Measurements from ENCODE around the gene ENGASE. TPM values are rescaled to one million over a fixed set of nuclear protein-coding genes. Genes with fewer than 3 reads are reported as not detected.
"Not testable (repeated sequence)": the region's sequence is repeated elsewhere in the genome, so short reads cannot be mapped to it uniquely, and the experiment has no call there.

The ENGASE gene
- total RNA-seq, 1 experiment from 2014 or later: 13.9 TPM

DNA sequence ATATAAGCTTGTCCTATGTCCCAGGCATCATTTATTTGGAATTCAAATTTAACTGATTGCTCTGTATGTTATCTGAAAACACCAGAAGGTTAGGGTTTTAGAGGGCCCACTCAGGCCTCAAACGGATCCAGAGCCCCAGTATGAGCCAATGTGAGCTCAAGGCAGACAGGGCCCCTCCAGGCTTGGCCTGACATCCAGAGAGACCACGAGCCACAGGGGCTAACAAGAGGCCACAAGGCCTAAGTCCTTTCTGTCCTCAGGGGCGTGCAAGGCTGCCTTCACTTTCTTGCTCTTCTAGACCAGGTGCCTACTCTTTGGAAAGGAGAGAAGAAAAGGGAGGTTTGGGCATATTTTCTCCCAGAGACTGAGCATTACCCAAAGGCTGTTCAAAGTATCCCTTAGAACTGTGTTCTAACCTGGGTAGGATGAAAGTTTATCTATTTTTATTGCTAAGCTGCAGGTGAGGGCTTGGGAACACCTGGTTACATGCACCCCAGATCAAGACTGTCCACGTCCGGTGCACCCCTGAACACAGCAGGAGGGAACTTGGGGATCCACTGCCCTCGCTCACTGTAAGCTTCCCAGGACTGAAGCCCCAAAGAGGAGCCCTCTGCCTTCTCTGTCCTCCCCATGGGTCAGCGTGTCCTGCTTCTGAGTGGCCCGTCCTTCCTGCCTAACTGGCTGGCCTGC lies 1.5 kb upstream of the ENGASE start:
- no peak for DNase-seq (ENCODE audit: low read depth in 1 of 2, low spot score in 2 of 2)
- no peaks in the 10 kb centered on the region; the same call in 1 of the 2 replicates for H3K9me3 ChIP-seq (replicated peaks)

DNA sequence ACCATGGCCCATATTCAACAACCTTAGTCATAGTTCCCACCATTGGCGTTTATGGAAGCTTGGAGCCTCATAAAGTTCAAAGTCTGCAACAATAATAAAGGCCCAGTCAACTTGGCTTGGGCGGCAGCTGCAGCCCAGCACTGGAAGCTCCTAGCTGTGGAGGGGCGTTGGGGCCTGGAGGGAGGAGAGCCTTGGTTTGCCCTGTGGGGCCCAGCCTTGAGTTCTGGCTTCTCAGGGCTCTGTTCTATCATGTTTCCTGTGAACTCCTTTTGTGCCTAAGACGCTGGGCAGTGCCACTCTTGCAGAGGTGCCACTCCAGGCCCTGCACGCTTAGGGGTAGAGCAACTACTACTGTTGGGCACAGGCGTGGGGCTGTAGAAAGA lies 927 bp upstream of the ENGASE start:
- DNase-seq (ENCODE audit: low read depth in 1 of 2, low spot score in 2 of 2): no peak
- Histone ChIP-seq H3K36me3 (peaks cover 18% of the 10 kb centered on the region), H3K4me1 (replicated peaks) (peaks cover 14% of the 10 kb centered on the region), H3K4me3 (no peak overlapping the region), H3K27ac (no peak overlapping the region), H3K27me3 (replicated peaks) (peaks cover 9% of the 10 kb centered on the region), H3K9me3 (replicated peaks) (no peaks in the 10 kb centered on the region; the same call in 1 of the 2 replicates)

More for the DNA sequence above, 1.5 kb upstream of the ENGASE start:
- Histone ChIP-seq H3K4me1 (replicated peaks) (peaks cover 14% of the 10 kb centered on the region), H3K27me3 (replicated peaks) (peaks cover 9% of the 10 kb centered on the region), H3K36me3 (peaks cover 15% of the 10 kb centered on the region), H3K27ac (no peak overlapping the region), H3K4me3 (no peak overlapping the region)

DNA sequence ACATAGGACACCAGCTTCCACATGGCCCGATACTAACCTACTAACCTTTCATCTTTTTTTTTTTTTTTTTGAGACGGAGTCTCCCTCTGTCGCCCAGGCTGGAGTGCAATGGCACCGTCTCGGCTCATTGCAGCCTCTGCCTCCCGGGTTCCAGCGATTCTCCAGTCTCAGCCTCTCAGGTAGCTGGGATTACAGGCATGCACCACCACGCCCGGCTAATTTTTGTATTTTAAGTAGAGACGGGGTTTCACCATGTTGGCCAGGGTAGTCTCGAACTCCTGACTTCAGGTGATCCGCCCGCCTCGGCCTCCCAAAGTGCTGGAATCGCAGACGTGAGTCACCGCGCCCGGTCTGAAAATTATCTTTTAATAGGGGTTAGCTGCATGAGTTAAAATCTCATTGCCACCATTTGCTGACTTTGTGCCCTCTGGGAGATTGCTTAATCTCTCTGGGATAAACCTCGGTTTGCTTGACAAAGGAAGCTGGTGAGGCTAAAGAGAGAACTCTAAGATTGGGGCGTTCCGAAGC lies 439 bp upstream of the ENGASE start:
- H3K27me3 ChIP-seq (replicated peaks); H3K9me3 ChIP-seq (replicated peaks); DNase-seq (ENCODE audit: low read depth in 1 of 2, low spot score in 2 of 2); H3K27ac ChIP-seq: not testable (repeated sequence)
- H3K4me1 ChIP-seq (replicated peaks): peaks cover 14% of the 10 kb centered on the region
- peaks cover 23% of the 10 kb centered on the region for H3K36me3 ChIP-seq
- H3K4me3 ChIP-seq: peak overlapping the region; percentile 96

DNA sequence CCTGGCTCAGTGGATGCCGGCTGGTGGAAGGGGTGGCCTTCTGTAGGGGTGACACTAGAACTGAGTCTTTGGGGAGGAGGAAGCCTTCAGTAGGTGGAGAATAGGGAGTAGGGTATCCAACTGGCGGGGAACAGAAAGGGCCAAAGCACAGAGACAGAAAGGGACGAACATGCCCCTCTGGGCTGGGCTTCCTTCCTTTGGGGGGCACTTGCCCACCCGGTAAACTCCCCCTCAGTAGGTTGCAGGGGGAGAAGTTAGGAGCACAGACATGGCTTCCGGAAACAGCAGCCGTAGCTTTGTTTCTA lies 774 bp downstream of the ENGASE start:
- H3K9me3 ChIP-seq (replicated peaks): no peaks in the 10 kb centered on the region; the same call in 1 of the 2 replicates
- H3K4me1 ChIP-seq (replicated peaks): peaks cover 14% of the 10 kb centered on the region
- H3K27ac ChIP-seq: no peak overlapping the region
- H3K4me3 ChIP-seq: peak overlapping the region; percentile 96
- H3K36me3 ChIP-seq: peaks cover 35% of the 10 kb centered on the region
- no peak for DNase-seq (ENCODE audit: low read depth in 1 of 2, low spot score in 2 of 2)
- H3K27me3 ChIP-seq (replicated peaks): peaks cover 2% of the 10 kb centered on the region; the same call in 1 of the 2 replicates

DNA sequence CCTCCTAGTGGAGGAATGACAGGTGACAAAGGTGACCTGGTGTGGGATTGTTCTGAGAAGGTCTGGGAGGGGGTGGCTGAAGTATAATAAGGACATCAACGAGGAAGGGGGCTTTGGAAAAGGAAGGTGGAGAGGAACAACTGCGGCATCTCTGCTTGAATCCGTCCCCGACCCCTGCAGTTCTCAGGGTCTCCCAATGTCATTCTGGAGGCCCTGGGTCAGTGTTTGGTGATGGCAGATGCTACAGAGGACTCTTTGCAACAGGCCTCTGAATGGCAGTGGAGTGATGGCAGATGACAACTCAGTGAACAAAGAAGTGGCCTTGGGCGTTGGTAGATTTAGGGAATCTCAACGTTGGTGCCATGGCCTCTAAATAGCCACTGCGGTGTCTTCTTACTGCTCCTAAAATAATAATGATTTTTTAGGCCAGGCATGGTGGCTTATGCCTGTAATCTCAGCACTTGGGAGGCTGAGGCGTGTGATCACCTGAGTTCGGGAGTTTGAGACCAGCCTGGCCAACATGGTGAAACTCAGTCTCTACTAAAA lies 1.3 kb downstream of the ENGASE start:
- H3K27ac ChIP-seq: no peak overlapping the region

DNA sequence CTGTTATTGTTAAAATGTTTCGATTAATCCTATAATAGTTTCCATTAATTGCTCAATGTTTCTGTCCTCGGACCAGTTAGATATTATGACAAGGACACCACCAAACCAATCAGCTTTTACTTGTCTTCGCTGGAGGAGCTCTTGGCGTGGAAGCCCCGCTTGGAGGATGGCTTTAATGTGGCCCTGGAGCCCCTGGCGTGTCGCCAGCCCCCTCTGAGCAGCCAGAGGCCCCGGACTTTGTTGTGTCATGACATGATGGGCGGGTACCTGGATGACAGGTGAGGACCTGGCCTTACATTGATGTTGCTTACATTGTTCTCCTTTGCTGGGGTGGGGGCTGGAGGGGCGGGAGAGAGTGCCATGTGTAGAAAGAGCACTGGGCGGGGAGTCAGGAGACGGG lies 3.0 kb downstream of the ENGASE start:
- no peaks in the 10 kb centered on the region for H3K27me3 ChIP-seq (replicated peaks)
- H3K27ac ChIP-seq: no peak overlapping the region
- DNase-seq (ENCODE audit: low read depth in 1 of 2, low spot score in 2 of 2): no peak
- no peak overlapping the region for H3K4me3 ChIP-seq
- no peaks in the 10 kb centered on the region; the same call in 1 of the 2 replicates for H3K9me3 ChIP-seq (replicated peaks)
- H3K36me3 ChIP-seq: peaks cover 53% of the 10 kb centered on the region
- peaks cover 14% of the 10 kb centered on the region for H3K4me1 ChIP-seq (replicated peaks)

More for the DNA sequence above, 1.3 kb downstream of the ENGASE start:
- H3K27me3 ChIP-seq (replicated peaks): no peaks in the 10 kb centered on the region
- no peaks in the 10 kb centered on the region; the same call in 1 of the 2 replicates for H3K9me3 ChIP-seq (replicated peaks)
- peaks cover 40% of the 10 kb centered on the region for H3K36me3 ChIP-seq
- DNase-seq (ENCODE audit: low read depth in 1 of 2, low spot score in 2 of 2): no peak
- peaks cover 14% of the 10 kb centered on the region for H3K4me1 ChIP-seq (replicated peaks)
- H3K4me3 ChIP-seq: peak overlapping the region; percentile 96

DNA sequence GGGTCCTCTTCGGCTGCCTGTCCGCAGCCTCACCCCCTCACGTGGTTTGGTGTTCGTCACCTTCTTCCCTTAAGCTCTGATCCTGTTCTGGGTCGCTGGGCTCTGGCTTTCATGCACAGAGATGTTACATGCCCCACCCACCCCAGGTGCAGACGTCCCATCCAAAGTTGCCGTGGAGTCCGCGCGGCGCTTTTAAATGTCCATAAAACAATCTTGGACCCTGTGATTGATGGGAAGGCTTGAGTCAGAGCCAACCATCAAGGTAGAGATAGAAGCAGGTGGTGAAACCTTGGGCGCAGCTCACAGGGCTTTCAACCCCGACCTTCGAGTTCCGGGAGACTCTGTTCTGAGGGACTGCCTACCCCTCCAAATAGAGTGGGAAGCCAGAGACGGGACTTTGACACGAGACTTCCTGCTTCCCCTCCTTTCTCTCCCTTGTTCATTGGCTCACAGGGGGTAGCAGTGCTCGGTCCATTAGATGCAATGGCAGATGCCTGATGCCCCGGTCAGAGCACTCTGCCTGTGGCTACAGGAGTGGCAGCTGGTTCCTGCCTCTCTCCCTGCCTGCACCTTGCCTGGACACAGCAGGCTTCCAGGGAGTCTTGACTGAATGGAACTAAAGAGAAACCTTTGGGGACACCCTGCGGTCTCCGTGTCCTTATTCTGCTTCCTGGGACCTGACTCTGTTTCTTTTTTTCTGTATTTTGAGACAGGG lies 4.0 kb downstream of the ENGASE start:
- DNase-seq (ENCODE audit: low read depth in 1 of 2, low spot score in 2 of 2): no peak

DNA sequence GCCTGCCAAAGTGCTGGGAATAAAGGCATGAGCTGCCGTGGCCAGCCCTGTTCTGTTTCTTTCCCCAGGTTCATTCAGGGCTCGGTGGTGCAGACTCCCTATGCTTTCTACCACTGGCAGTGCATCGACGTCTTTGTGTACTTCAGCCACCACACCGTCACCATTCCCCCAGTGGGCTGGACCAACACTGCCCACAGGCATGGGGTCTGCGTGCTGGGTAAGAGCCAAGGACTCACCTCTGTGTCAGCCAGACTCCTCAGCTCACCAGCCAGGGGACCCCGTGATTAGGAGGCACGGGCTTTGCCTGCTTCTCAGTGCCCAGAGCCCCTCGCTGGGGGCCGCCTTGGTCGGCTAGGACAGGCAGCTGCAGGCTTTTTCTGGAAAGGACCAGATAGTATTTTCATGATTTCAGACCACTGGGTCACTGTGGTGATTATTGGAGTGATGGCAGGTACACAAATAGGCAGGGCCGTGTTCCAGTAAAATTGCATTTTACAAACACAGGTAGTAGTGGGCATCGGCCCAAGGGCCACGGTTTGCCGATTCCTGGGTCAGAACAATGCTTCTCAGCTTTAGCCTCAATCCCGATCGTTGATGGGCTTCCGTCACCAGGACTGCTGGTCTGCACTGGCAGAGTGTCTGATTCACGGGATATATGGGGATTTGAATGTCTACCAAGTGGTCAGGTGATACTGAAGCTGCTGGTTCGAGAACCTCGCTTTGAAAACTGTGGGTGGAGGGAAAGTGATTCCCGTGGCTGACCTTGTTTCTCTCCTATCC lies 5.0 kb downstream of the ENGASE start:
- Histone ChIP-seq H3K4me3 (no peak overlapping the region), H3K27me3 (replicated peaks) (no peaks in the 10 kb centered on the region), H3K27ac (no peak overlapping the region), H3K36me3 (peaks cover 71% of the 10 kb centered on the region), H3K9me3 (replicated peaks) (no peaks in the 10 kb centered on the region; the same call in 1 of the 2 replicates), H3K4me1 (replicated peaks) (peaks cover 10% of the 10 kb centered on the region)
- DNase-seq (ENCODE audit: low read depth in 1 of 2, low spot score in 2 of 2): no peak

More for the DNA sequence above, 4.0 kb downstream of the ENGASE start:
- H3K4me3 ChIP-seq: no peak overlapping the region
- H3K4me1 ChIP-seq (replicated peaks): peaks cover 14% of the 10 kb centered on the region
- H3K9me3 ChIP-seq (replicated peaks): no peaks in the 10 kb centered on the region; the same call in 1 of the 2 replicates
- H3K27ac ChIP-seq: no peak overlapping the region
- H3K27me3 ChIP-seq (replicated peaks): no peaks in the 10 kb centered on the region
- H3K36me3 ChIP-seq: peaks cover 64% of the 10 kb centered on the region

DNA sequence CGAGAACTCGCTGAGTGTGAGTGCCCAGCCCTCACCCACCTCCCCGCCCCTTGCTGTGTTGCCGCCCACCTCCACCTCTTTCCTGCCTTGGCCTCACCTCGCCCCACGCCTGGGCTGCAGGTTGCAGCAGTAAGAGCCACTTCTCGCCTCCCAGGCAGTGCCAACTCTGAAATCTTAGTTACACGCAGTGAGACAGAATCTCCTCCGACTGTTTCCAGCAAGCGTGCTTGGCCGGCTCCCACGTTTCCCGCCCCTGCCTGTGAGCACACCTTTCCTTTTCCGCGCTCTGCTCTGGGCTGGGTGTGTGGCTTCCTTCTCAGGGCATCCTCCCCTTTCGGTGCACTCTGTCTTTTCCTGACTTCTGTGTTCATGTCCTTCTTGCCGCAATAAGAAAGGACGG lies 5.7 kb downstream of the ENGASE start:
- no peaks in the 10 kb centered on the region for H3K9me3 ChIP-seq (replicated peaks)
- no peaks in the 10 kb centered on the region for H3K27me3 ChIP-seq (replicated peaks)

DNA sequence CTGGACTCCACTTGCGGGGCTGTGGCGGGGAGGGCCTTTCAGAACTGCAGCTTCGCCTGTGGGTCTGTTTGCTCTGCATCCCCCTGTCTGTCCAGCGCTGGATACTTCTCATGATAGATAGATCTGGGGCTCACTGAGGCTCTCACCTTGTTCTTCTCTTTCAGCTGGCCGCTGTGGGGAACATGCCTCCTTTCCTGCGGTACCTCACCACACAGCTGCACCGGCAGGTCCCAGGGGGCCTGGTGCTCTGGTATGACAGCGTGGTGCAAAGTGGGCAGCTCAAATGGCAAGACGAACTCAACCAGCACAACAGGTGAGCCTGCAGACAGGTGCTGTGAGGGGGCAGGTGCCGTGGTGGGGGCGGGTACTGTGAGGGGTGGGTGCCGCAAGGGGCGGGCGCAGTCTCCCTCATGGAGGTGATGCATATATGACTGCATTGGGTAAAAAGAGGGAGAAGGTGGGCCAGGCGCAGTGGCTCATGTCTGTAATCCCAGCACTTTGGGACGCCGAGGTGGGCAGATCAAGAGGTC lies 6.2 kb downstream of the ENGASE start:
- Histone ChIP-seq H3K4me3 (no peak overlapping the region), H3K9me3 (replicated peaks) (no peaks in the 10 kb centered on the region), H3K4me1 (replicated peaks) (peaks cover 1% of the 10 kb centered on the region), H3K27ac (no peak overlapping the region), H3K36me3 (peaks cover 77% of the 10 kb centered on the region), H3K27me3 (replicated peaks) (no peaks in the 10 kb centered on the region)
- no peak for DNase-seq (ENCODE audit: low read depth in 1 of 2, low spot score in 2 of 2)

More for the DNA sequence above, 5.7 kb downstream of the ENGASE start:
- Histone ChIP-seq H3K4me1 (replicated peaks) (peaks cover 6% of the 10 kb centered on the region), H3K4me3 (no peak overlapping the region), H3K27ac (no peak overlapping the region), H3K36me3 (peaks cover 73% of the 10 kb centered on the region)
- DNase-seq (ENCODE audit: low read depth in 1 of 2, low spot score in 2 of 2): no peak

DNA sequence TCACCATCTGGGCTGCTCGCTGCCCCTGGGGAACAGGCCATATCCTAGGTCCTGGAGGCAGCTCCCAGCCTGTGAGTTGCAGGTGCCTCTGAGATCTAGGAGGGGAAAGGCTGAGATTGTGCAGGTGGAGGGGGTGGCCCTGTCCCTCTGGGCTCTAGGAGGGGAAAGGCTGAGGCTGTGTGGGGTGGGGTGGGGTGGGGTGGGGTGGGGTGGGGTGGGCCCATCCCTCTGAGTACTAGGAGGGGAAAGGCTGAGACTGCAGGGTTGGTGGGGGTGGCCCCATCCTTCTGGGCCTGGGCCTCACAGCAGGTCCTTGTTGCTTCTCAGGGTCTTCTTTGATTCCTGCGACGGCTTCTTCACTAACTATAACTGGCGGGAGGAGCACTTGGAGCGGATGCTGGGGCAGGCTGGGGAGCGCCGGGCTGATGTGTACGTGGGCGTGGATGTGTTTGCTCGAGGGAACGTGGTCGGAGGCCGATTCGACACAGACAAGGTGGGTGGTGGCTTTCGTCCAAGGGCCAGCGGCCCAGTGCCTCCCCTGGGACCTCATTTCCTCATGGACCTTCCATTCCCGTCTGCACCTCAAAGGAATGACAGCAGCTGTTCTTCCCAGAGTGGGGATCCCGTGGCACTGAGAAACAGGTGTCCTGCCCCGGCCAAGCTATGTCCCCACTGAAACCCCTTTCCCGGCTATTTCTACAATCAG lies 7.1 kb downstream of the ENGASE start:
- H3K27ac ChIP-seq: no peak overlapping the region
- no peaks in the 10 kb centered on the region for H3K9me3 ChIP-seq (replicated peaks)
- H3K36me3 ChIP-seq: peaks cover 82% of the 10 kb centered on the region
- DNase-seq (ENCODE audit: low read depth in 1 of 2, low spot score in 2 of 2): no peak
- no peaks in the 10 kb centered on the region for H3K4me1 ChIP-seq (replicated peaks)
- H3K4me3 ChIP-seq: no peak overlapping the region
- H3K27me3 ChIP-seq (replicated peaks): no peaks in the 10 kb centered on the region

DNA sequence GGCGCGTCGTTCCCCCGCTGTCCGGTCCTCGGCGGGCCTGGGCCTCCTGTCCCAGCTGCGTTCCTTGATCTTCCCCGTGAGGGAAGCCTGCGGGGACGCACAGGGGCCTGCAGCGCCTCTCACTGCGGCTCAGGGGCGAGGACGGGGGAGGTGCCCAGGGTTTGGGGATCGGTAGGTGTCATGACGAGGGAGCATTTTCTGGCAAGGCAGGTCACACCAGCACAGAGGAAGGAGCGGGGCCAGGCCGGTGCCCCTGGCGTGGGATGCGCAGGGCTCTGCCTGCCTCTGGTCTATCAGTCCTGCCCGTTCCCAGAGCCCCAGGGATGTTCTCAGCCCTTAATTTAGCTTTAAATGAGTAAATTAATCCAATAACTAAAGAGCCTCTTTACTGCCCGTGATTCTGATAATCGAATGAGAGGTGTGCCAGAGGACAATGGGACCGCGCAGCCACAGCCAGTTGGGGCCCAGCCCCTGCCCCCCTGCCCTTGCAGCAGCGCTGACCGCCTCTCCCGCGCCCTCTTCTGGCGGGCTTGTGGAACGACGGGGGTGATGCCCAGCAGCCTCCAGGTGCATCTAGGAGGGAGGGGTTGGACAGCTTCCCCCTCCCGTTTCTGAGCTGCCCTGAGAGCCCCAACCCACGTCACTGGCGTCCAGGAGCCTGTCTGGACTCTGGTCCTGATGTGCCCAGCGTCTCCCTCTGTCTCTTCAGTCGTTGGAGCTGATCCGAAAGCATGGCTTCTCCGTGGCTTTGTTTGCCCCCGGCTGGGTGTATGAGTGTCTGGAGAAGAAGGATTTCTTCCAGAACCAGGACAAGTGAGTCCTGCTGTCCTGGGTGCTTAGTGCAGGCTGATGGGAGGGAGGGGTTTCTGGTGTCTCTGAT lies 7.9 kb downstream of the ENGASE start:
- DNase-seq (ENCODE audit: low read depth in 1 of 2, low spot score in 2 of 2): peak in 1 of 2 experiments; percentile 62
- H3K27me3 ChIP-seq (replicated peaks): no peaks in the 10 kb centered on the region
- H3K4me1 ChIP-seq (replicated peaks): no peaks in the 10 kb centered on the region
- H3K9me3 ChIP-seq (replicated peaks): no peaks in the 10 kb centered on the region
- H3K4me3 ChIP-seq: no peak overlapping the region
- no peak overlapping the region for H3K27ac ChIP-seq
- peaks cover 85% of the 10 kb centered on the region for H3K36me3 ChIP-seq

Measured in SJSA1 (cell line).